NCI-H2227 treated with DMSO at 0.1 percent for 48 hours (cell line): Measurements from ENCODE around the gene SIK2.
"Not testable (repeated sequence)": the region's sequence is repeated elsewhere in the genome, so short reads cannot be mapped to it uniquely, and the experiment has no call there.

Experiments used
- DNase-seq: peaks from one replicate; lab custom pipeline; 2025; lab: John Stamatoyannopoulos, UW

The SIK2 gene

GRCh38 chr11:111658493-111658892 lies 56.2 kb downstream of the SIK2 start:
- not testable (repeated sequence) for DNase-seq

DNA sequence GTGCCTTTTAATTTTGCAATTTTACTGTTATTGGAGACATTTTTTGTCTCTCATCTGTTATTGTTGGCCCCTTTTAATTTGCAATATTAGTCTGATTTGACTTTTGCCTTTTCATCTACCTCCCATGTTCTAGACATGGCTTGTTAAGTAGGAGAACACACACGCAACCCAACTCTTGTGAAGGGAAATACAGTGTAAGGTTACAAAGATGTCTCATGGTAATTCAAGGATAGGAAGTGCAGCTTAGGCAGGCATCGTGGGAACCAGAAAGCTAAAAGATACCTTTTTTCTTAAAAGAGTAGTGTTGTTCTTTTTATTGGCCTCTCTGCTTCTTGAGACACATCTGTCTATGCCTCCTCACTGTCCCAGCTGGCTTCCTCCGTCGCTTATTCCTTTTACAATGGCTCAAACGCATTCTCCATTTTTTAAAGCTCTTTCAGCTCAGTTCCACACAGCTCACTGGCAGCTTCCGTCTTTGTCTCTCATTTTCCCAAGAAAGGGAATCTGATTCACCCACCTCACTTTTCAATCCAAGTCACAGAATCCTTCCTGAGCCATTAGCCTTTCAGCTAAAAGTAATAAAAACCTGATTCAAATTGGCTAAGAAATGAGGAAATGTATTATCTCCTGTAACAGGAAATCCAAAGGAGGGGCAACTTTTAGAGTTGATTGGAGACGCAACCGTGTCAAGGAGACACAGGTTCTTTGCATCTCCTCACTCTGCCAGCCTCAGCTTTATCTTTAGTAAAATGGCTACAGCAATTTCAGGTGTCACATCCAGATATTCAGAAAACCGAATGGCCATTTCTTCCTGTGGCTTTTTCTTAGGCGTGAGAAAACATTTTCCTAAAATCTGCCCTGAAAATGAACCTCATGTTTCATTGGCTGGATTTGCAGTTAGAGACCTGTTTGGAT lies 57.2 kb downstream of the SIK2 start:
- DNase-seq: no peak

- no peak for DNase-seq
Observed at GRCh38 chr11:111660822-111661221, 58.6 kb downstream of the SIK2 start.

DNA sequence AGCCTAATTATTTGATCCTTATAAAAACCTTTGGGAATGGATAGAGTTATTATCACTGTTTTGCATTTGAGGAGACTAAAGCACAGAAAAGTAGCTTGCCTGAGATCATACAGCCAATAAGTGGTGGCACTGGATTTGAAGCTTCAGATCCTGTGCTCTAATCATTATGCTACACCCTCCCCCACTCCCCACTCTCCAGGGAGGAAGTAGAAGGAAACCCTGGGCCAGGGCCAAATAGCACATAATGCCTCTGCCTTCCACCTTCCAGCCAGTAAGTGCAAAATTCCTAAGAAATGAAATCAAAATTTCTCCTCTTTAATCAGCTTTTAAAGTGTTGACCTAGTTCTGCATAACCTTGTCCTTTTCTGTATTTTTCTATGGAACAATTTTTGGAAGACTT lies 61.6 kb downstream of the SIK2 start:
- DNase-seq: no peak

GRCh38 chr11:111665777-111666176 lies 63.5 kb downstream of the SIK2 start:
- no peak for DNase-seq

GRCh38 chr11:111668980-111669379 lies 66.7 kb downstream of the SIK2 start:
- DNase-seq: no peak

DNA sequence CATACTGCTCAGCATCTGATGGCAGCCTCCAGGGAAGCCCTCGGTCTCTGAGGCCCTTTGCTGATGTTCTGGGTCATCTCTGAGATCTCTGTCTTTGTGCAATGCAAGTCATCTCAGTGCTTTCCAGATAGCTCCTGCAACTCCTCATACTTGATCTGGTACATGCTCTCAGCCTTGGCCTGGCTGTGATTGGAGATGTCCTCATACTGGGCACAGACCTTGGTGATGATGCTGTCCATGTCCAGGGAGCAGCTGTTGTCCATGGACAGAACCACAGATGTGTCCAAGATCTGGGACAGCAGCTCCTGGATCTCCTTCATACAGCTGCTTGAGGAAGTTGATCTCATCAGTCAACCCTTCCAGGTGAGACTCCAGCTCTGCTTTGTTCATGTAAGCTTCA lies 69.1 kb downstream of the SIK2 start:
- no peak for DNase-seq

DNA sequence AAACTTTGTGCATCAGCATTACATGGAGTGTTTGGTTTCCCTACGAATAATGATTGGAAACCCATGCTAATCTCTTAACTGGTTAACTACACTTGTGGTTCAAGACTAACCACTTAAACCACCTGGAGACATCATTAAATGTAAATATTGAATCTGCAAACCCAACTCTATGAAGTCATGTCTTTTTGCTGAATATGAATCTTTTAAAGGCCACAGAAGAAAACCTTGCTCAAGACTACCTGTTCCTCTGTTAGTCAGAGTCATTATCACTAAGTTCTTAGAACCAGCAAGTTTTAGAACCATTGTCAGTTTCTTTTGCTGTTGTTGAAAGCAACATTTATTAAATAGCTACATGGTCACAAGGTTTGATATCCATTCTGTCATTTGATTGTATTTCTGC lies 70.7 kb downstream of the SIK2 start:
- DNase-seq: no peak

- no peak for DNase-seq
Observed at GRCh38 chr11:111674941-111675340, 72.7 kb downstream of the SIK2 start.

GRCh38 chr11:111675891-111676290 lies 73.6 kb downstream of the SIK2 start:
- no peak for DNase-seq

DNA sequence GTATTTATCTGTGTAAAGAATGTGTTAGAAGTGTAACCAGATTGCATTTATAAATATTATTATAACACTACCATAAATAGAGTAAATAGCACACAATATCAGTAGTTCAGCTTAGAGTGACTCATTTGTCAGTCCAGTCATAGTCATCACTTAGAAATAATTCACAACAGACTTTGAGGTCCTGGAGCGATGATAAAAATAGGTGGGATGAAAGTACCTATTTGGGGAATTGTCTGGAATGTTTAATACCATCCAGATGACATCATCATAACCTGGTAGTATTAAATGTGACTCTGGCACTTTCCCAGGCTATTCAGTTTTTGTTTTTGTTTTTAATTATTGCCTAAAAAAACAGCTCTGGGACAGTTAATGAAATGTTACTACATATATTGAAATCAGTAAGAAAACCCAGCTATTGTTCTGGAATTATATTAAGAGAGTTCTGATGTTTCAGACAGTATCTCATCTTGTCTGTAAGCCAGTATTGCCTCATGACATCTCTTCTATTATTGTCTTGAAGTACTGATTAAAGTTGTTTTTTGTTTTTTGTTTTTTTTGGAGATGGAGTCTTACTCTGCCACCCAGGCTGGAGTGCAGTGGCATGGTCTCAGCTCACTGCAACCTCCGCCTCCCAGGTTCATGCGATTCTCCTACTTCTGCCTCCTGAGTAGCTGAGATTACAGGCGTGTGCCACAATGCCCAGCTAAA lies 74.8 kb downstream of the SIK2 start:
- DNase-seq: no peak

DNA sequence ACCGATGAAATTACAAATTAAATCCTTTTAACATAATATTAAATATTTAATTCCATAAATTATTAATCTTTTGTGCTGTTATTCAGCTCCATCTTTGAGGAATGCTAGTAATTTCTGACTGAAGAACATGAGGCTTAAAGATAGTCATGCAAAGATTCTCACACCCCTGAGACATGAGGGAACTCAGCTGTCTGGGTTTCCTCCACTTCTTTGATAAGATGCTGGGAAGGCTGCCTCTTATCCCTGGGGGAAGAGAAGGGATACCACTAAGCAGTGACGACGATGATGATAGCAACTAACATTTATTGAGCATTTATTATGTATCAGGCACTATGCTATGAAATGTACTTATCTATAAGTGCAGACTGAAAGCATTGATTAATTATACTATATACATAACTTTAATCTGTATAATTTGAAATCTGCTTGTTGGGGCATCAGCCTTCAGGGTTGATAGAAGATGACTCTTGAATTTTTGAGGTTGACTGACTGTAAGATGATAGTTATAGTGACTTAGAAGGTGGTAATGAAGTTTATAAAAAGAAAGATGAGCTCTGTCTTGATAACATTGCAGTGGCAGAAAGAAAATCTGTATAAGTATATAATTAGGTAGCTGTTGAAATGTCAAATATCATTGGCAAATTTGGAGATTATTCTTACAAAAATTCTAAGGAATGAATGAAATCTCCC lies 78.4 kb downstream of the SIK2 start:
- DNase-seq: no peak

DNA sequence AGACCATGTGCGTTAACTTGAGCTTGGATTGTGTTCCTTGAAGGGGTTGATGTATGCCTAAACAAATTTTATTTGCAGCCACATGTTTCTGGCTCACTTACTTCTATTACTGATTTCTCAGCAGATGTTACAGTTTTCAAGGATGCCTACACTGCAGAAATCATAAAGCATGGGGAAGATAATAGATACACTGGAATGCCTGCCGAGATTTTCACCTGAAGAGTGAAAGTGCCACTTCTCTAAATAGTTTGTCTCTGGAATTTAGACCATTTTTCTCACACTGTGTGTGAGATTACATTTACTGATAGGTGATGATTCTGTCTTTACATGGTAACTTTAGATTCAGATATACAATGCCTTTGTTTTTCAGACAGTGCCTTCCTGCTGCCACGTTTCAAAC lies 81.6 kb downstream of the SIK2 start:
- DNase-seq: no peak

GRCh38 chr11:111684251-111684650 lies 82.0 kb downstream of the SIK2 start:
- DNase-seq: no peak

DNA sequence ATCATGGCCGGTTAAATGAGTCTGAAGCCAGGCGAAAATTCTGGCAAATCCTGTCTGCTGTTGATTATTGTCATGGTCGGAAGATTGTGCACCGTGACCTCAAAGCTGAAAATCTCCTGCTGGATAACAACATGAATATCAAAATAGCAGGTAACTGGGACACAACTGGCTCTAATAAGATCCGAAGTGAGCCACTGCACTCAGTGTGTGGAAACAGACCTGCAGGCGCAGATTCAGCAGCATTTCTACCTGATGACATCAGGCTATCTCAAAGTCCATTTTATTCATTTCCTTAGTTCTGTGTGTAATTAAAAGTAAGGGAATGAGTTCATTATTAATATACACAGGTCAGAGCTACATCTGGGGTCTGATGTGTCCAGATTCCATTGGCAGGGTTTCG lies 85.8 kb downstream of the SIK2 start:
- DNase-seq: no peak

GRCh38 chr11:111691176-111691575 lies 88.9 kb downstream of the SIK2 start:
- DNase-seq: peak; percentile 9

DNA sequence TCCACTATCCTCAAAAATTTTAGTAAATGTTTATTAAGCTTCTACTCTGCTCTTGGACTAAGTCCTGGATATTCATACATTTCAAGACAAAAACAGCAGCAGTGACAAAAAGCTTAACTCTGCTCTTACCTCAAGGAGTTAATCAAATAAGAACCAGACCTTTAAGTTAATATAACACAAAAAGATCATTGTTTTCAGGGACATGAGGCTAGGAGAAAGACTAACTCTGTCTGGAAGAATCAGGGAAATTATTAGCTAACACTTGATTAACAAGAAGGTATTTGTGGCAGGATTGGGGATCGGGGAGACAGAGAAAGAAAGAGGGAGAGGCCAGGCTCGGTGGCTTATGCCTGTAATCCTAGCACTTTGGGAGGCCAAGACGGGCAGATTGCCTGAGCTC lies 89.5 kb downstream of the SIK2 start:
- no peak for DNase-seq

DNA sequence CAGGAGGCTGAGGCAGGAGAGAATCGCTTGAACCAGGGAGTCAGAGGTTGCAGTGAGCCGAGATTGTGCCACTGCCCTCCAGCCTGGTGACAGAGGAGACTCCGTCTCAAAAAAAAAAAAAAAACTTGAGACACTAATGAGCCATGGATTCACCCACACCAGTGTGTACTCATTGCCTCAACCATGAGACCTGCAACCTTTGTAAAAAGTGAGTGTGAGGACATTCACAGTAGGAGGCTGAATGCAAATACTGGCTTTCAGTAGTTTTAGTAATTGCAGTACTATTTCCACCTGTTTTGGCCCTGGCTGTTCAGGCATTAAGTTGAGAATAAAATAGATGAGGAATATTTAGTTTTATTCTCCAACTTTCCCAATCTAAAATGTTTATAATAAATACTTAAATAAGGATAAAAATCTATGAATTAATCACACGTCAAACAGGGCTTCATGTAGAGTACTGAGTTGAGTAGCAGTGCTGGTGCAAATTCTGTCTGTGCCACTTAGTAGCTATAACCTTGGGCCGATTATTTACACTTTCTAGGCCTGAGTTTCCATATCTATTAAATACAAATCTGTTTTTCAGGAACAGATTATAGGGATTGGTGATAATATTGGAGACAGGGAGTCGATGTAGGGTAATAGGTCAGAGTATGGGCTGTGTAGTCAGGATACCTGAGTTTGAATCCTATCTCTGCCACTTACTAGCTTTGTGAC lies 91.1 kb downstream of the SIK2 start:
- no peak for DNase-seq

- peak; percentile 81 for DNase-seq
Observed at GRCh38 chr11:111694851-111695250, 92.6 kb downstream of the SIK2 start.

- no peak for DNase-seq
Observed at GRCh38 chr11:111696556-111696955, 94.3 kb downstream of the SIK2 start.

DNA sequence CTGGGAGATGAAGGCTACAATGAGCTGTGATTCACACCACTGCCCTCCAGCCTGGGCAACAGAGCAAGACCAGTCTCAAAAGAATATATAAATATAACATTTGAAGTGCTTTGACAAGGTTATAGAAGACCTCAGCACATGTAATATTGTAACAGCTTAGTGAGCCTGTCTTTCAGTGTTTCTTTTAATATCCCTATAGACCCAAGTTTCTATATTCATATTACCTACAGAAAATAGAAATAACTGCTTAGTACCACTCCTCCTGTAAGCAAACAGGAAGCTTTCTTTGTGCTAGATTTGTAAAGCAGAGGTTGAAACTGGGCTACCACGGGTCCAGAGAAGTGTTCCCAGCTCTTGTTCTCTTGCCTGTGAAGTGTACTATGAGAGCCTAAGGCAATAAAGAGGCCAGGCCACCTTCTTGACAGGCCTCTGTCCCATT lies 95.7 kb downstream of the SIK2 start:
- no peak for DNase-seq
